GM18519 (cell line): Measurements from ENCODE around the gene PRRT3.

Source experiments
- ATAC-seq: cut with Tn5 transposase; IDR thresholded peaks from one replicate; pipeline ENCODE4 v1.9.1; 2021; ENCODE audit warnings: mild to moderate bottlenecking, moderate library complexity; ENCODE audit not compliant: unreplicated experiment, low FRiP score

PRRT3 gene

DNA sequence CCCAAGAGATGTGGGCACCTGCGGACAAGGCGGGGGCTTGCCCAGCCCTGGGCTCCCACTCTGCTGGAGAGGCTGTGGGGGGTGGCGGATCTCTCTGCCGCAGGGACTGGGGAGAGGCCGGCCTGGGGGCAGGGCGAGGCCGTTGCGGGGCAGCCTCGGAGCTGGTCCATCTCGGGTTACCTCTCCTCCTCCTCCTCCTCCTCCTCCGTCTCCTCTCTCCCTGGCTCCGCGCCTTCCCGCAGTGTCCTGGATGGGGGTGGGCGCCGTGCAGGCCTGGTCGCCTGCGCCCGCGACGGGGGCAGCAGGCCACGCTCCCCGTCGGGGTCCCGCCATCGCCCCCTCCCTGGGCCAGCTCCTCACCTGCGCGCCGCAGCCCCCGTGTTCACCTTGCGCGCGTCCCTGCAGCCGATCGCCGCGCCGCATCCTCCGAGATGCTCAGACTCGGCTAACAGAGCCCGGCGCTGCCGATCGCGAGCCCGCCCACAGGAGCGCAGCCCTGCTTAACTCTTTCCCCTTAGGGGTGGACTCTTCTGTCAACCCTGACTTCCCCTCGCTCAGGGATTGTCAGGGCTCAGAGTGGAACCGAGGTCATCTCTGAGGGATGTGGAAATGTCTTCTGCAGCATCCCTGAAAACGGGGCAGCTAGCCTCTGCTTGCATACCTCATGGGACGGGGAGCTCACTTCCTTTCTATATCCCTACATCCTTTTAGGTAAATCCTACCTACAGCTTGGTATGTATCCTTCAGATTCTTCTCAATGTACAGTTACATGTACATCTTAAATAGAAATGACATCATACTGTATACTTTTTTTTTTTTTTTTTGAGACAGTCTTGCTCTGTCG, at the start of gene PRRT3:
Gene PRRT3 (minus strand): TSS at position 447 of the 844 bp plus-strand sequence. CDS start 2,293 bp downstream, outside the sequence.
- ATAC-seq, result peak; percentile 68

DNA sequence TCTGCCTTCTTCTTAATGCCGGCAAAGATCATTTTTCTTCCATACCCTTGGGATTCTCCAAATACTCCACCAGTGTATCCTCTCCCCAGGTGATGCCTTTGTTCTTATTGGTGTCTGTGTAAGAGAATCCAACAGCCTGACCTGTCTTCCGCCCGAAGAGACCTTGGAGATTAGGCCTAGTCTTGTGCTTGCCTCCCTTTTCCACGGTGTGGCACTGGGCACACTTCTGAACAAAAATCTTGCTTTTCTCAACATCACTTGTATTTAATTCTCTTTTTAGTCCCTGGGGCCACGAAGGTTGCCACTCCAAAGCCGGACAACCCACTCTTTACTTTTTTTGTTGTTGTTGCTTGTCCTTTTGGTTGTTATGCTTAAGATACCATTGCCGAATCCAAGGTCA, 48.5 kb upstream of the PRRT3 start:
- ATAC-seq, result no peak

DNA sequence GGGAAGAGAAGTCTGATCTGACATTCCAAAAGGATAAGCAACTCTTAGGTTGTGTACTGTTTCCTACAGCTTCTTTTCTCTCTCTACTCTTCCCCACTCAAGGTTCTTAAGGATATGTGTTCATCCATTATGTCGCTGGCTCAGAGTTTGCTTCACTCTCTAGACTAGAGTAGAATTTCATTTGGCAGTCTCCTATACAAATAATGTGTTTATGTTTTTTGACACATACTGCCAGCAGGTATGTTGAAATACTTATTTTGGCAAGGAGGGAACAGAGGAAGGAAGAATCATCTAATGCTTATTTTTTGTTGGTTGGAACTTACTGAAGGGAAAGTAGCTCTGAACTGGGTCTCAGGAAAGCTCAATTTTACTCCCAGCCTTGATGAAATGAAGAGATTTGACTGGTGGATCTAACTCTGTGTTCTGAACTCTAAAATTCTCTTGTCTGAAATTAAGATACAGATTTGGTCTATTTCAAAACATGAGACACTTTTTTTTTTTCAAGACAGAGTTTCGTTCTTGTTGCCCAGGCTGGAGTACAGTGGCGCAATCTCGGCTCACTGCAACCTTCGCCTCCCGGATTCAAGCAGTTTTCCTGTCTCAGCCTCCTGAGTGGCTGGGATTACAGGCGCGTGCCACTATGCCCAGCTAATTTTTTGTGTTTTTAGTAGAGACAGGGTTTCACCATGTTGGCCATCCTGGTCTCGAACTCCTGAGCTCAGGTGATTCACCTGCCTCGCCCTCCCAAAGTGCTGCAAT, 42.1 kb upstream of the PRRT3 start:
- no peak for ATAC-seq

DNA sequence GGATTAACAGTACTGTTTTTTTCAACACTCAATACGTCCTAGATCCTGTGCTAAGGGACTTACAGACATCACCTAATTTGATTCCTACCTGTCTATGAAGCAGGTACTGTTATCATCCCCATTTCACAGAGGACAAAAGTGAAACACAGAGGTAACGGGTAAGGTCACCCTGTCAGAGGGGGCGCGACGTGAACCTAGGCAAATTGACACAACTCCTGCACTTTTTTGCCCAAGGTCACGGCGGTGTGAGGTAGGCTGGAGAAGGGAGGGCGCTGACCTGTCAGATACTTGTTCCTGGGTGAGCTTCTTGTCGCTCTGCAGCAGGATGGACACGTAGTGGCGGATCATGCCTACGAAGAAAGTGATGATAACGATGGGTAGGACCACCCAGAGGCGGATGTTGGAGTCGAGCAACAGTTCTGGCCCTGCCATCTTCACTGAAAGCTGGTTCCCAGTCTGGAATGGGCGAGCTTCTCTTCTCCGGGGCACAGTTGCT, 34.1 kb upstream of the PRRT3 start:
- ATAC-seq, result no peak

DNA sequence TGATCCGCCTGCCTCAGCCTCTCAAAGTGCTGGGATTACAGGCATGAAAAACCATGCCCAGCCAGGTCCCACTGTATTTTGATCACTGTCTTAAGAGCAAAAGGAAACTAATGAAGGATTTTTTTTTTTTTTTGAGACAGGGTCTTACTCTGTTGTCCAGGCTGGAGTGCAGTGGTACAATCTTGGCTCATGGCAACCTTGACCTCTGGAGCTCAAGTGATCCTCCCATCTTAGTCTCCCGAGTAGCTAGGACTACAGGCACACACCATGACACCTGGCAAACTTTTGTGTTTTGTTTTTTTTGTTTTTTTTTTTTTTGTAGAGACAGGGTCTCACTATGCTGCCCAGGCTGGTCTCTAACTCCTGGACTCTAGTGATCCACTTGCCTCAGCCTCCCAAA, 28.0 kb upstream of the PRRT3 start:
- ATAC-seq, result no peak

DNA sequence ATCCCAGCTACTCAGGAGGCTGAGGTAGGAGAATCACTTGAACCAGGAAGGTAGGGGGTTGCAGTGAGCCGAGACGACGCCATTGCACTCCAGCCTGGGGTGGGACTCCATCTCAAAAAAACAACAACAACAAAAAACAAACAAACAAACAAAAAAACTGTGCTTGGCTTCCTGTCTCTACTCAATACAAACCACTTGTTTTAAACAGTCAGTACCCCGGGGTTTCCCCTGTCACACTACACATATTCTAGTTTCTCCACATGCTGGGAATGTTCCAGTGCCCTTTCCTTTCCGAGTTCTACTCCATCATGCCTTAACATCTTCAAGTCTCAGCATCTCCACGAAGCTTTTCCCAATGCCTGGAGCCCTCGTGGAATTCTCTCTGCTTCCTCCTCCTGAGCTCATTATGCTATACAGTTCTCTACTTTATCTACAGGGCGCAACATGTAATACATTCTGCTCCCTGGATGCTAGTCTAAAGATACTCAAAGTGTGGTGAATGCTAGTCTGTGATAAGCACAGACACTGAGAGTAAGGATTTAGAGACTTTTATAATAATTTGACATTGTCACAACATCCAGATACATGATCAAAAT, 26.6 kb upstream of the PRRT3 start:
- no peak for ATAC-seq

DNA sequence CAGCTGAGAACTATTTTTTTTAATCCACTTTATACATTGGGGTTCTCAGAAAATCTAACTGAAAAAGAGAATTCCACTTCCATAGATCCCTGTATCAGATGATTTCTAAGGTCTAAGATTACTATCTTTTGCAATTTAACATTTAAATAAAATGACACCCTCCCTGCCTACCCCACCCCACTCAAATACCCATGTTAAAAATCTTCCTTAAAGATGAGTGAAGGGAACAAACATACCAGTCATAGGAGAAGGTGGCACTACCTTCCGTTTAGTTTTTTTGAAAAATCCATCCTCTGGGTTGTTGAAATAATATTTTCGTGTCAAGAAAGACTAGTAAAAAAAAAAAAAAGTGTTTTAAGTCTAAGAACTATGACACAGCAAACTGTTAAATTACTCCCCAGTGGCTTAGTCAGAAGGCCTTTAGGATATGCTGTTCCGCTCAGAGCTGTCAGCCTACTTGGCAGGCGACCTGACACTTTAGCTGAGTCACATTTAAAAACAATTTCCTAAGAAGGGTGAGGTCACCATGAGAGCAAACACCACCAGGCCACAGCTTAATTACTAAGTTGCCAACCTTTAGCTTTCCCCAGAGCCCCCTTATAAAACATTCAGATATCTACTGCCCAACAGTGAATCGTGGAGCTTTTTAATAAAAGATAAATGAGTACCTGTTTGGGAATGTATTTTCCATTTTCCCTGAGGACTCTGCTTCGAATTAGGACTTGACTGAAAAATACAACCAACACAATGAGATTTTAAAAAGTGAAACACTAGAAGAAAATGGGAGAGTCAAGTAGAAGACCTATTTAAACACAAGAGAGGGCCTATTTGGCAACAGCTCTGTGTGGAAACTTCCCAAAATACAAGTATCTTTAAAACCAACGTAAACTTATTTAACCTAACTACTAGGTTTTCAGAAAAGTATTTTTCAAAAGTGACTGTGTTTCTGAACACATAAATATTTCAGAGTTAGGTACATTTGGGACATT, 24.8 kb upstream of the PRRT3 start:
- ATAC-seq, result no peak

DNA sequence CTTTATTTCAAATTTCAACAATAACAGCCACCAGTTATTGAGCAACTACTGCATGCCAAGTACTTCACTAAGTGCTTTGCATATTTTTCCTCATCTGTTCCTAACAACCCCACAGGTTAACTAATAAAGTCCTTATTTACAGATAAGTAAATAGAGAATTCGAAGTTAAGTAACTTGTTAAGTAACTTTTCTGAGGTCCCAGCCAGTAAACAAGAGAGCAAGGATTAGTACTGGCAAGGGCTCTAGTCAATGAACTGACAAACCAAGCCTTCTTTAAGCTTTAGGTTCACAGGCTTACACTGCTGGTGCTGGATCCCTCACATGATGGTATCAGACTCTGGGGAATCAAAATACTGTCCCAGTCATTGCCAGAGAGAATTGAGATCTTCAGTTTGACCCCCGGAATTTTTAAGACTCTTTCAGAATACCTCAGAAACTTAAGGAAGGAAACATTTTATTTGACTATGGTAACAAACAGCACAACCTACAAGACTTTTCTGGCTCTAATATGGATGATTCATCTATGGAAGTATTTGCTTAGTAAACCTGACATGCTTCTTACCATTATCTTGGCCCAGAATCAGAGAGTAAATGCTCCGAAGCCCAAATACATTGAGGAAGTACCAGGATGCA, 17.9 kb upstream of the PRRT3 start:
- ATAC-seq, result no peak

DNA sequence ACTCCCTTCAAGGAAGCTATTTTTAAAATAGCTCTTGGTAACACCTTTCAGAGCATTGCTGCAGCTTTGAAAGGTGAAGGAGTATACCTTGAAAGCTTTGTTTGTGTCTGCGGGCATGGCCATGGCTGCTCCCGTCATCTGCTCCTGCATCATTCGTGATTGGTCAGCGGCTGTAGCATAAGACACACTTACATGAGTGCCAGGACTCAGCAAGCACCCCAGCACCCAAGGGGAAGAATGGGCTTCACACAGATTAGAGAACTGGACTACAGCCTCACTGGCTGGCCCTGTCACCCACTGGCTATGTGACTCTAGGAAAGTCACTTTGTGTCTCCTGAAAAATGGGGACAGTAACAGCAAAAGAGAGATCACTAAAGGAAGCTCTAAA, 17.4 kb upstream of the PRRT3 start:
- ATAC-seq, result no peak

DNA sequence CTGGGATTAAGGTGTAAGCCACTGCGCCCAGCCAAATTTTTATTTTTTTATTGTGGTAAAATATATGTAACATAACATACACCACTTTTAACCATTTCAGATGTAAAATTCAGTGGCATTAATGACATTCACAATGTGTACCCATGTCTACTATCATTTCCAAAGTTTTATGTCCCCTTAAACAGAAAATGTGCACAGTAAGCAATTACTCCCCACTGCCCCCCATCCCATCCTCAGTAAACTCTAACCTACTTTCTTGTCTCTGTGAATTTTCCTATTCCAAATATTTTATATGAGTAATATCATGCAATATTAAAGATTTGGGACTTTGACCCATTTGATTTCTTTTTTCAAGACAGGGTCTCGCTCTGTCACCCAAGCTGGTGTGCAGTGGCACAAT, 14.6 kb upstream of the PRRT3 start:
- ATAC-seq, result no peak

DNA sequence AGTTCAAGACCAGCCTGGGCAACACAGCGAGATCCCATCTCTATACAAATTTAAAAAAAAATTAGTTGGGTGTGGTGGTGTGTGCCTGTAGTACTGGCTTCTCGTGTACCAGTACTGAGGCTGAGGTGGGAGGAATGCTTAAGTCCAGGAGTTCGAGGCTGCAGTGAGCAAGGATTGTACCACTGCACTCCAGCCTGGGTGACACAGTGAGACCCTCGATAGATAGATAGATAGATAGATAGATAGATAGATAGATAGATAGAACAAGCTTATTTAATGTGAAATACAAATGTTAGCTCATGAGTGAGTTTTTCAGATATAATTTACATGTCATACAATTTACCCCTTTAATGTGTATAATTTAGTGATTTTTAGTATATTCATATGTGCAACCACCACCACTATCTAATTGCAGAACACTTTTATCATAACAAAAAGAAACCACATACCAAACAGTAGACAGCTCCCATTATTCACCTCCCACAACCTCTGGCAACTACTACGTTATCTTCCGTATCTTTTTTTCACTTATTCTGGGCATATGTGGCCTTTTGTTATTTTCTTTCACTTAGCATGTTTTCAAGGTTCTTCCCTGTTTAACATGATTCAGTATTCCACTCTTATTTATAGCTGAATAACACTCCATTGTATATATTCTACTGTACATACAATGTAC, 13.1 kb upstream of the PRRT3 start:
- no peak for ATAC-seq

DNA sequence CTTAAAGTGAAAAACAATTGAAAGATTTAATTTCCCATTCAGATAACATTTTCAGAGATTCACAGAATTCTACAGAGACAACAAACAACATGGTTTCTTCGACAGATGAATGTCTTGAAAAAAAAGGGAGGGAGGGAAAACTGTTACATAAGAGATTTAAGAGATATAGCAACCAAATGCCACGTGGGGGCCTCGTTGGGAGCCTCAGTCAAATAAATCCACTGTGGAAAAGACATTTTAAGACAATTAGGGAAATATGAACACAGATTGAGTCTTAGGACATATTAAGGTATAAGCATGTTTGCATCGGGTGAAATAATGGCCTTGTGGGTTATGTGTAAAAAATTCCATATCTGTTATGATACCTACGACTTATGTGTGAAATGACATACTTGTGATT, 5.0 kb upstream of the PRRT3 start:
- ATAC-seq, result no peak

DNA sequence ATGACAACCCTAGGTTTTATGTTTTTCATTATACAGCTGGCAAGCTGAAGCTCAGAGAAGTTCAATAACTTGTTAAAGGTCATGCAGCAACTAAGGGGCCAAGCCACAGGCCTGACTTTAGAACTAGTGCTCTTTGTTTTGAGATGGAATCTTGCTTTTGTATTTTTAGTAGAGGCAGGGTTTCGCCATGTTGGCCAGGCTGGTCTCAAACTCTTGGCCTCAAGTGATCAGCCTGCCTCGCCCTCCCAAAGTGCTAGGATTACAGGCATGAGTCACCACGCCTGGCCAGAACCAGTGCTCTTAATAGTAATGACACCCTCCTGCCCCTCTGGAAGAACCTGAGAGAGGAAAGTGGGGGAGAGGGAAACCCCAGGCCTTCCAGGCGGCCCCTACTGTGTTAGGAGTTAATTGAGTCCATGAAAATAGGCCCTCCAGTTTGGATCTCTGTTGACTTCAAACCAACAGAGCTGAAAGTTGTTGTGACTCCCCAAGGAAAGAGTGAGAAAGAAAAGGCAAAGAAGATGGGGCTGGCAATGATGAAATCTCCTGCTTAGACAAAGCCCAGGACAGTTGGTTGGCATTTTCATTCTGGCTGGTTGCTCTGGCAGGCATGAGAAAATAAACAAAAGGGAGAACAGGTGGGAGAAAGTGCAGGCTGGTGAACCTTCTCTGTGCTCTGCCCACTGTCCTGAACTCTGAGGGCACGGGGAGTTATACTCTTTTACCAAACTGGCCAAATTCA, 3.6 kb upstream of the PRRT3 start:
- no peak for ATAC-seq

DNA sequence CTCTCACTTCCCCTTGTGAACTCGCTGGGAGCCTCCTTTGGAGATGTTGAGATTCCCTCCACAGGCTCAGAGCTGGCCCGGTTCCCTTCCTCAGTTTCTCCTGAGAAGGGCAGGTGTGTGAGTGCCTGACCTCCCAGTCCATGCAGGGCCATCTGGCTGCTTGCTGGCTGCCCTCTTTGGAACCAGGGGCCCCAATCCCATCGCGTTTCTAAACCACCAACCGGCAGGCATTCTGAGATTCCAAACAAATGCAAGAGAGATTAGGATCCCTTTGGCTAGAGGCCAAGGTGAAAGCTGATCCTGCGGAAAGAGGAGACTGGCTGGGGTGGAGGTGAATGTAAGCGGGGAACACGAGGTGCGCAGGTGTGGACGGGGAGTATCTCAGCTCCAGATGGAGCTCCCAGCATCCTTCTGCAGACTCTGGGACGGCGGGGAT, 2.9 kb upstream of the PRRT3 start:
- ATAC-seq, result no peak

DNA sequence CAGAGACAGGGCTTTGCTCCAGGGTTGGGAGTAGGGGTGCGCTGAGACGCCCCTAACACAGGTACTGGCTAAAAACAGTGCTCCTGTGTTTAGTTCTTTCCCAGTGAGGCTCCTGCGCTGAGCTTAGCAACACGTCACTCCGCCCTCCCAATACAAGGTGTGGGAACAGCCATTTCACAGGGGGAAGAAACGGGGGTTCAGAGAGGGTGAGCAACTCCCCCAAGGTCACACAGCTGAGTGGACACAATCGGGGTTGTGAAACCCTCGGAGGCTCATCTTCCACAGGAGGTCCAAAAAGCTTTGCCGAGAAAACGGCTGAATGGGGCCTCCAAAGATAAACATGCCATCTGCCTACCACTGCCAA, 628 bp downstream of the PRRT3 start:
- no peak for ATAC-seq

DNA sequence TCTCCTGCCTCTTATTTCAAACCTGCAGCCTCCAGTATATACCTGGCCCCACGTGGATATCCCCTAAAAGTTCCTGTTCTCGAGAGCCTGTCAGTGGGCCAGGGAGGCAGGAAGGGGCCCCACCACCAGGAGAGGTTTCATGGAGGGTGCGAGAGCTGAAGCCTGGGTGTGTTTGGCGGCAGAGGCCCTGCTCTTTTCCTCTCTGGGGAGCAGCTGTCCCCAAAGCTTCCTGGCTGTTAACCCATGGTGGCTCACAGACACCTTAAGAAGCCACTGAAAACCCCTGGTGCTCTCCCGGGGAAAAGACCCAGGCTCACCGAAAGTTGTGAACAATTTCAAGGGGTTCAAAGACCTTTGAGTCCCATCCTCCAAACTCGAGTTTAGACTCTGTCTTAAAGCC, 1.1 kb downstream of the PRRT3 start:
- ATAC-seq, result no peak

DNA sequence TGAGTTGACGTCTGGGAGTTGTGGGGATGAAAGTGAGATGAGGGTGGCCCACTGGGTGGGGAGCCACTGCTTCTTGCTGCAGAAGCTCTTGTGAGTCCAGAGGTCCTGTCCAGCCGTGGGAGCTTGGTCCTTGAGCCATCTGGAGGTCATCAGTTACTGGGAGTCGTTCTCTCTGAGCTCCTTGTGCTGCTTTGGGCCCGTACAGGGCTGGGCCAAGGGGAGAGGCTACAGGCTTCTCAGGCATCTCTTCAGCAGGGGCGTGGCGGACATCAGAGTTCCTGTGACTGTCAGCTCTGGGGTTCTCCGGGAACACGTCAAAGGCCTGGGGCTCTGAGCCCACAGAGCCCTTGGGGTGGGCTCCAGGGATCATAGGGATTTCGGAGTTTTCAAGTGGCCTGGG, 2.6 kb downstream of the PRRT3 start:
- ATAC-seq, result no peak

DNA sequence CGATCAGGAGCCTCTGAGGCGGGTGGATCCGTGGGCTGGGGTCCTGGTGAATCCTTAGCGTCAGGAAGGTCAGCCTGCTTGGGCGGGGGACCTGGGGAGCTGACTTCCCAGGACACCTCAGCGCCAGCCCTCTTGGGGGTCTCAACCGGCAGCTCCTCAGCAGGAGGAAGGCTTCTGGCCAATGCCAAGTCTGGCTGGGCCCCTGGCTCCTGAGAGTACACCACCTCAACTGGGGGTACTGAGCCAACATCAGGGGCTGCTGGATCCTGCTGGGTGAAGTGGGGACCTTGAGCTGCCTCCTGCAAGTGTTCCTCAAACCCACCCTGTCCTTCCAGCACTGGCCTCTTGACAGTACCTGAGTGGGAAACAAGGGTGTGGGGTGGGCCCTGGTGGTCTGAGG, 3.1 kb downstream of the PRRT3 start:
- ATAC-seq, result no peak

DNA sequence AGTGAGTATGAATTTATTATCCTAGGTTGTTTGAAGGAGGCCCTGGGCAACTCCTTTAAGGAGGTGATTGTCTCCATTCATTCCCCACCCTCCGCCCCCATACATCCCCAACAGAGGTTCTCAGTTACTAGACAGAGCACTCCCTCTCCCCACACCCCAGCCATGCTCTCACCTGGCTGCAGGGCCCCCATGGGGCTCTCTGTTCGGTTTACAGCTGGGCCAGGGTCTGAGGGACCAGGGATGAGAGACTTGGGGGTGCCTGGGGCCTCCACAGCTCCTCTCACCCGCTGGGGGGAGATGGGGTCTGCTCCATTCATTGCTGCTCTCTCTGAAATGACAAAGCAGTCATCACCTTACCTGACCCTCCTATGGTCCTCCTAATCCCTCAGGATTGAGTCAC, 3.6 kb downstream of the PRRT3 start:
- ATAC-seq, result no peak
